HUES48 (cell line): ENCODE results near the gene RAPGEF3.
A peak's percentile ranks its signal among the peaks of the same experiment; 100 is the strongest.

Source experiments
- H3K27ac ChIP-seq: one replicate; pipeline ENCODE4 v1.7.0; 2013; ENCODE audit warnings: low read depth, low read length, inconsistent platforms
- H3K27me3 ChIP-seq: 2 replicates; pipeline ENCODE4 v1.6.1; 2013; ENCODE audit warnings: mild to moderate bottlenecking, low read length; ENCODE audit not compliant: control insufficient read depth, insufficient read depth
- H3K36me3 ChIP-seq: 2 replicates; pipeline ENCODE4 v1.6.1; 2013; ENCODE audit warnings: low read length; ENCODE audit not compliant: control insufficient read depth, insufficient read depth
- H3K4me1 ChIP-seq: 2 replicates; pipeline ENCODE4 v1.6.1; 2013; ENCODE audit warnings: mild to moderate bottlenecking, low read length; ENCODE audit not compliant: control insufficient read depth, insufficient read depth
- H3K4me3 ChIP-seq: 2 replicates; pipeline ENCODE4 v1.5.1; 2013; ENCODE audit warnings: mild to moderate bottlenecking, low read depth, low read length
- H3K9ac ChIP-seq: 2 replicates; pipeline ENCODE4 v1.6.1; 2013; ENCODE audit warnings: mild to moderate bottlenecking, low read depth, low read length, moderate library complexity
- H3K9me3 ChIP-seq: 2 replicates; pipeline ENCODE4 v1.6.1; 2013; ENCODE audit warnings: low read length; ENCODE audit not compliant: control insufficient read depth, insufficient read depth

RAPGEF3 gene

GRCh38 chr12:47725893-47726292 lies 32.8 kb downstream of the RAPGEF3 start:
- H3K36me3 ChIP-seq: no peaks in the 10 kb centered on the region
- no peak overlapping the region for H3K27ac ChIP-seq
- no peaks in the 10 kb centered on the region for H3K4me1 ChIP-seq

GRCh38 chr12:47725091-47725772 lies 33.4 kb downstream of the RAPGEF3 start, which contains the start of gene ENDOU:
ENDOU (minus strand) TSS chr12:47725490; CDS start chr12:47725413, 77 bp downstream.
- Histone ChIP-seq H3K4me3 (no peak within 1 kb of the TSS), H3K36me3 (no peaks in the 10 kb centered on the region), H3K9me3 (no peaks in the 10 kb centered on the region), H3K4me1 (no peaks in the 10 kb centered on the region), H3K27me3 (no peaks in the 10 kb centered on the region), H3K27ac (no peak within 1 kb of the TSS), H3K9ac (no peak within 1 kb of the TSS)

More at GRCh38 chr12:47725893-47726292, 32.8 kb downstream of the RAPGEF3 start:
- H3K9me3 ChIP-seq: no peaks in the 10 kb centered on the region
- no peak overlapping the region for H3K9ac ChIP-seq
- H3K4me3 ChIP-seq: no peak overlapping the region
- no peaks in the 10 kb centered on the region for H3K27me3 ChIP-seq

DNA sequence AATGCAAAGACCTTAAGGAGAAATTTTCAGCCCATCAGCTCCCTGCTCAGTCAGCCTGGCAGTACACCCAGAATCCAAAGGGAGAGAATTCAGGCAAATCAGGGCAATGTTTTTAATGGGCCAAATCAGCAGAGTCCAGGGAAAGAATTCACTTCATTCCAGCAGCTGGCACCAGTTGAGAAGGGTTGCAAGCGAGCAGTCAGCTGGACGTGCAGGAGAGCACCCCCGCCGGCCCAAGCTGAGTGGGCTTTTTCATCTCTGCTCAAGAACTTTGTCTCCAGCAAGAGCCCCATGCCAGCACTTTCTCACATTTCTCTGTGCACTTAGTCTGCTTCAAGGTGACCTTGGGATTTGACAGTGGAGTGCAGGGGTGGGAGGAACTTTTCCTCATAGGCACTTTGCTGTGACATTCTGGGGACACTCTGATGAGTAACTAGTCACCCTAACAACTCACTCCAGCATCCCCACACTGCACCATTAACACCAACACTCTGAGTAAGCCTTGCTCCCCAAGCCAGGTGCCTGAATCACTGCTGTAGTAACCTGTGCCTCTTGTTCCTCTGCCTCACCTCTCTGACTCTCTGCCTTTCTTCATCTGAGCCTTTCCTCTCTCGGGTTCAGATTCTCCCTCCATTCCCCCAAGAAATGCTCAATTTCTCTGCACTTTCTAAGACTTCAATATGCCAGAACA lies 35.6 kb downstream of the RAPGEF3 start:
- Histone ChIP-seq H3K9me3 (no peaks in the 10 kb centered on the region), H3K36me3 (no peaks in the 10 kb centered on the region), H3K27me3 (no peaks in the 10 kb centered on the region), H3K9ac (no peak overlapping the region), H3K4me3 (no peak overlapping the region), H3K27ac (no peak overlapping the region), H3K4me1 (peaks cover 3% of the 10 kb centered on the region)

GRCh38 chr12:47722136-47722834 lies 36.4 kb downstream of the RAPGEF3 start:
- Histone ChIP-seq H3K4me3 (no peak overlapping the region), H3K36me3 (no peaks in the 10 kb centered on the region), H3K9me3 (no peaks in the 10 kb centered on the region), H3K27ac (no peak overlapping the region), H3K27me3 (peaks cover under 1% of the 10 kb centered on the region; the same call in 1 of the 2 replicates), H3K9ac (no peak overlapping the region), H3K4me1 (peaks cover 9% of the 10 kb centered on the region)

GRCh38 chr12:47721431-47721973 lies 37.2 kb downstream of the RAPGEF3 start:
- no peak overlapping the region for H3K27ac ChIP-seq

DNA sequence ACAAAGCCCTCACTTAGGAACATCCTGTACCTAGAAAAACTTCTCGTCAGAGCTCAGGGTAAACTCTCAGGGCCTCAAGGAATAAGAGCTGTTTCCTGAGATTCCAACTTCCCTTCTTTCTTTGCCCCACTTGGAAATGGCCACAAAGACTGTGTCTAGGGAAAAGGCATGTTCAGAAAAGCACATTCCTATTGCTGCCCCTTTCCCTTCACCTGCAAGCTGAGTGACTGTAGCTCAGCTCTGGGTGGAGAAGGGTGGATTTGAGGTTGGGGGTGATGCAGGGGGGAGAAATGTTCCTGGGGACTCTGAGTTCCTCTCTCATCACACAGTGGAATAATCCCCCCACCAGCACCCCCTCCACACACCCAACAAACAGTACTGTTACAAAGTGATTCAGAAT lies 40.1 kb downstream of the RAPGEF3 start:
- H3K27ac ChIP-seq: no peak overlapping the region
- H3K9me3 ChIP-seq: no peaks in the 10 kb centered on the region
- H3K4me3 ChIP-seq: no peak overlapping the region
- H3K27me3 ChIP-seq: peaks cover 11% of the 10 kb centered on the region
- peaks cover 11% of the 10 kb centered on the region for H3K4me1 ChIP-seq
- no peak overlapping the region for H3K9ac ChIP-seq
- H3K36me3 ChIP-seq: no peaks in the 10 kb centered on the region

More at GRCh38 chr12:47721431-47721973, 37.2 kb downstream of the RAPGEF3 start:
- Histone ChIP-seq H3K4me1 (peaks cover 11% of the 10 kb centered on the region), H3K9me3 (no peaks in the 10 kb centered on the region), H3K36me3 (no peaks in the 10 kb centered on the region), H3K9ac (no peak overlapping the region), H3K27me3 (peaks cover 8% of the 10 kb centered on the region), H3K4me3 (no peak overlapping the region)

- H3K27me3 ChIP-seq: peaks cover 11% of the 10 kb centered on the region
- H3K9me3 ChIP-seq: no peaks in the 10 kb centered on the region
- no peaks in the 10 kb centered on the region for H3K36me3 ChIP-seq
- H3K27ac ChIP-seq: peak overlapping the region; percentile 81
- H3K4me3 ChIP-seq: no peak overlapping the region
- H3K9ac ChIP-seq: peak overlapping the region; percentile 2; the same call in 1 of the 2 replicates
- peaks cover 11% of the 10 kb centered on the region for H3K4me1 ChIP-seq
Observed at GRCh38 chr12:47717443-47718193, 41.1 kb downstream of the RAPGEF3 start.

DNA sequence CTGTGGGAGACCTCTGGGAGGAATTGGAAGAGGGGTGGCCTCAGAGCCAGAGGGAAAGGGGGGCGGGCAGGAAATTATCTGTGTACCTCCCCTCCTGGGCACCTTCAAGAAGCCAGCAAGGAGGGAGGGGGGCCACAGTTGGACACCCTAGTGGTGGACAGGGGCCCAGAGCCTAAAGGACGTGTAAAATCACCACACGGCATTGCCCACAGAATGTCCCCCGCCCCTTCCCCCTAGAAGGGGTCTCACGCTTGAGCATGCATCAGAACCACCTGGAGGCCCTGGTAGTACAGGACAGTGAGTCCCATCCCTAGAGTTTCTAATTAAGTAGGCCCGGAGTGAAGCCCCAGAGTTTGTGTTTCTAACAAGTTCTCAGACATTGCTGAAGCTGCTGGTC lies 41.6 kb downstream of the RAPGEF3 start:
- Histone ChIP-seq H3K27me3 (peaks cover 11% of the 10 kb centered on the region), H3K9ac (no peak overlapping the region), H3K9me3 (no peaks in the 10 kb centered on the region), H3K4me3 (no peak overlapping the region), H3K27ac (no peak overlapping the region), H3K4me1 (peaks cover 11% of the 10 kb centered on the region), H3K36me3 (no peaks in the 10 kb centered on the region)

DNA sequence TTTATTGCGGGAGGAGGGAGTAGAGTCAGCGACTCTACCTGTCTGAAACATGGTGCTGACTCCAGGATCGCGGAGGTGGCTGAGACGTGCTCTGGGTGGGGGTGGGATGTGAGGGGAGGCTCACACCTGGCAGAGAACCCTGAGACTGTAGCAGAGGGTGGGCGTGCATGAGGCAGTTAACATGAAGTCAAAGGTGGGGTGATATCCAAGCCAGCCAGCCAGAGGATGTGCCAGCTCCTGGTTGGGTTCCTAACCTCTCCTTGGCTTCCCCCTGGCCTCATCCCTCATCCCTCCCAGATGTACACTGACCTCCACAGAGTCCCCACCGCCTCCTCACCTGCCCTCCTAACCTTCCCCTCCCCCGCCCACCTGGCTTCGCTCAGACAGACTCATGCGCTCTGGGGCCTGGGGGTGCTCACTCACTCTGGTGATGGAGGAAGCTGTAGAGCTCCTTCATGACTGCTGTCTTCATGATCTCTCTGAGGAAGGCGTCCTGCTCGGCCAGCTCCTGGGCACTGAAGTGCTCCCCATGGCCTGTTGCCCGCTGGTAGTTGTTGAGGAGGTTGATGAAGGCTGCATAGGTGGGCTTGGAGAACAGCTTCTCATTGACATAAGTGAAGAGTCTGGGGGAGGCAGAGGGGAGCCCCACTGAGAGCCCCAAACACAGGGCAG lies 42.7 kb downstream of the RAPGEF3 start:
- H3K9ac ChIP-seq: no peak overlapping the region
- H3K27me3 ChIP-seq: peaks cover 11% of the 10 kb centered on the region
- no peak overlapping the region for H3K27ac ChIP-seq
- no peaks in the 10 kb centered on the region for H3K36me3 ChIP-seq
- no peak overlapping the region for H3K4me3 ChIP-seq
- H3K4me1 ChIP-seq: peaks cover 11% of the 10 kb centered on the region
- no peaks in the 10 kb centered on the region for H3K9me3 ChIP-seq

GRCh38 chr12:47715393-47715876 lies 43.2 kb downstream of the RAPGEF3 start:
- Histone ChIP-seq H3K36me3 (no peaks in the 10 kb centered on the region), H3K9ac (no peak overlapping the region)

More at GRCh38 chr12:47715393-47715876, 43.2 kb downstream of the RAPGEF3 start:
- no peak overlapping the region for H3K27ac ChIP-seq
- peaks cover 11% of the 10 kb centered on the region for H3K4me1 ChIP-seq
- peaks cover 11% of the 10 kb centered on the region for H3K27me3 ChIP-seq
- no peaks in the 10 kb centered on the region for H3K9me3 ChIP-seq
- no peak overlapping the region for H3K4me3 ChIP-seq
